H9 (cell line): ENCODE data around the gene ZFP91. TPM values are rescaled to one million over a fixed set of nuclear protein-coding genes. Genes with fewer than 3 reads are reported as not detected.

Source experiments
- DNase-seq: peaks from one replicate; pipeline ENCODE4 v3.0.0-alpha.2; 2017
- H2AFZ ChIP-seq: one replicate; pipeline ENCODE4 v1.6.1; 2013; ENCODE audit warnings: mild to moderate bottlenecking, low read length, control low read depth, moderate library complexity
- H2AK5ac ChIP-seq: 2 replicates; pipeline ENCODE4 v1.6.1; 2013; ENCODE audit warnings: low read length, control low read depth, mixed read lengths; ENCODE audit not compliant: insufficient read length
- H2BK120ac ChIP-seq: one replicate; pipeline ENCODE4 v1.6.1; 2013; ENCODE audit warnings: low read depth, mild to moderate bottlenecking, low read length, control low read depth, inconsistent platforms; ENCODE audit not compliant: poor library complexity, severe bottlenecking
- H2BK12ac ChIP-seq: 2 replicates; pipeline ENCODE4 v1.6.1; 2013; ENCODE audit warnings: low read length, control low read depth, mixed read lengths, low read depth; ENCODE audit not compliant: insufficient read length
- H2BK15ac ChIP-seq: 2 replicates; pipeline ENCODE4 v1.6.1; 2013; ENCODE audit warnings: low read depth, low read length, control low read depth
- H2BK20ac ChIP-seq: one replicate; pipeline ENCODE4 v1.6.1; 2013; ENCODE audit warnings: low read depth, mild to moderate bottlenecking, low read length, control low read depth, inconsistent platforms; ENCODE audit not compliant: poor library complexity, severe bottlenecking
- H2BK5ac ChIP-seq: 2 replicates; pipeline ENCODE4 v1.6.1; 2013; ENCODE audit warnings: low read length, control low read depth, mixed read lengths; ENCODE audit not compliant: insufficient read length
- H3K14ac ChIP-seq: 2 replicates; pipeline ENCODE4 v1.6.1; 2013; ENCODE audit warnings: low read length, control low read depth; ENCODE audit not compliant: insufficient read depth
- H3K18ac ChIP-seq: 2 replicates; pipeline ENCODE4 v1.6.1; 2013; ENCODE audit warnings: low read depth, mild to moderate bottlenecking, mixed read lengths, low read length, control low read depth; ENCODE audit not compliant: insufficient read length
- H3K23ac ChIP-seq: 2 replicates; pipeline ENCODE4 v1.6.1; 2013; ENCODE audit warnings: low read length, control low read depth, mixed read lengths, low read depth; ENCODE audit not compliant: insufficient read length
- H3K23me2 ChIP-seq: 2 replicates; pipeline ENCODE4 v1.6.1; 2013; ENCODE audit warnings: low read depth, mild to moderate bottlenecking, mixed read lengths, low read length, control low read depth; ENCODE audit not compliant: insufficient read length, poor library complexity, severe bottlenecking
- H3K27ac ChIP-seq: 2 replicates; pipeline ENCODE4 v1.5.1; 2013; ENCODE audit warnings: low read length, control low read depth, mixed read lengths, low read depth; ENCODE audit not compliant: insufficient read length
- H3K27me3 ChIP-seq: 2 replicates; pipeline ENCODE4 v1.6.1; 2013; ENCODE audit warnings: low read length, control low read depth, inconsistent platforms; ENCODE audit not compliant: insufficient read depth
- H3K4ac ChIP-seq: 2 replicates; pipeline ENCODE4 v1.6.1; 2013; ENCODE audit warnings: low read depth, mild to moderate bottlenecking, control low read depth, inconsistent platforms, low read length, moderate library complexity
- H3K4me1 ChIP-seq: 2 replicates; pipeline ENCODE4 v1.6.1; 2013; ENCODE audit warnings: low read length, control low read depth, inconsistent platforms; ENCODE audit not compliant: insufficient read depth
- H3K4me2 ChIP-seq: 2 replicates; pipeline ENCODE4 v1.6.1; 2013; ENCODE audit warnings: low read length, control low read depth, mixed read lengths; ENCODE audit not compliant: insufficient read length, insufficient read depth
- H3K56ac ChIP-seq: 2 replicates; pipeline ENCODE4 v1.6.1; 2013; ENCODE audit warnings: low read depth, mild to moderate bottlenecking, mixed read lengths, low read length, control low read depth; ENCODE audit not compliant: insufficient read length
- H3K79me1 ChIP-seq: 2 replicates; pipeline ENCODE4 v1.6.1; 2013; ENCODE audit warnings: low read depth, mild to moderate bottlenecking, moderate library complexity, low read length, control low read depth, inconsistent platforms; ENCODE audit not compliant: insufficient read depth, poor library complexity, severe bottlenecking
- H3K79me2 ChIP-seq: 2 replicates; pipeline ENCODE4 v1.6.1; 2013; ENCODE audit warnings: low read length, control low read depth, inconsistent platforms; ENCODE audit not compliant: insufficient read depth
- H3K9ac ChIP-seq: 2 replicates; pipeline ENCODE4 v1.6.1; 2013; ENCODE audit warnings: low read length, control low read depth, mixed read lengths; ENCODE audit not compliant: insufficient read length; ENCODE audit errors: extremely low read depth
- H3K9me3 ChIP-seq: one replicate; pipeline ENCODE4 v1.6.1; 2013; ENCODE audit warnings: low read depth, low read length, inconsistent platforms; ENCODE audit not compliant: control insufficient read depth
- H3T11ph ChIP-seq: one replicate; pipeline ENCODE4 v1.6.1; 2013; ENCODE audit warnings: mild to moderate bottlenecking, low read length, control low read depth, inconsistent platforms
- H4K20me1 ChIP-seq: one replicate; pipeline ENCODE4 v1.6.1; 2013; ENCODE audit not compliant: control insufficient read depth, insufficient read length, insufficient read depth
- H4K5ac ChIP-seq: 2 replicates; pipeline ENCODE4 v1.6.1; 2013; ENCODE audit warnings: low read depth, mild to moderate bottlenecking, mixed read lengths, low read length, control low read depth; ENCODE audit not compliant: insufficient read length
- H4K8ac ChIP-seq: replicated peaks from 2 replicates; pipeline ENCODE4 v1.6.1; 2013; ENCODE audit warnings: low read length, control low read depth, mixed read lengths, low read depth; ENCODE audit not compliant: insufficient read length
- H4K91ac ChIP-seq: 2 replicates; pipeline ENCODE4 v1.6.1; 2013; ENCODE audit warnings: low read depth, mild to moderate bottlenecking, moderate library complexity, mixed read lengths, low read length, control low read depth; ENCODE audit not compliant: insufficient read length
- H3K27ac Mint-ChIP-seq, 3 experiments: 2 replicates in 2 of 3; 3 replicates in 1 of 3; pipeline ENCODE4 v1.8.0; 2020 to 2021; ENCODE audit warnings: mixed read lengths in 3 of 3, mild to moderate bottlenecking in 1 of 3, moderate library complexity in 1 of 3
- H3K27me3 Mint-ChIP-seq: 2 replicates; pipeline ENCODE4 v1.8.0; 2021; ENCODE audit warnings: low read depth, mild to moderate bottlenecking, moderate library complexity, mixed read lengths
- H3K36me3 Mint-ChIP-seq, 3 experiments: 2 replicates in 2 of 3; 3 replicates in 1 of 3; pipeline ENCODE4 v1.8.0; 2020 to 2021; ENCODE audit warnings: low read depth in 3 of 3, mixed read lengths in 3 of 3; ENCODE audit not compliant: insufficient read depth in 1 of 3
- H3K4me1 Mint-ChIP-seq, 2 experiments: 2 replicates each; pipeline ENCODE4 v1.8.0; 2020; ENCODE audit warnings: mixed read lengths in 2 of 2
- H3K4me3 Mint-ChIP-seq, 2 experiments: 2 replicates in 1 of 2; 3 replicates in 1 of 2; pipeline ENCODE4 v1.8.0; 2020 to 2021; ENCODE audit warnings: mild to moderate bottlenecking in 2 of 2, mixed read lengths in 2 of 2, moderate library complexity in 1 of 2
- H3K9me3 Mint-ChIP-seq, 2 experiments: 2 replicates in 1 of 2; 3 replicates in 1 of 2; pipeline ENCODE4 v1.8.0; 2020; ENCODE audit warnings: mild to moderate bottlenecking in 2 of 2, mixed read lengths in 2 of 2, moderate library complexity in 1 of 2
- CTCF ChIP-seq: fragments of 200-600 bp; sonication (generic); conservative IDR thresholded peaks from 3 replicates; pipeline ENCODE4 v1.8.0; 2021; ENCODE audit warnings: antibody characterized with exemption, mild to moderate bottlenecking
- WGBS: extraction: QIAGEN DNeasy Blood & Tissue Kit; methylation state at CpG from one replicate; pipeline ENCODE4 v1.1.7; 2013; ENCODE audit warnings: missing lambda C conversion rate, low lambda C conversion rate, mixed read lengths; ENCODE audit not compliant: insufficient read length; ENCODE audit errors: extremely low coverage; 5-methylcytosine and 5-hydroxymethylcytosine counted together
- total RNA-seq: library from RNA; stranded (reverse); gene quantifications from 2 replicates; pipeline ENCODE4 v1.2.1, GENCODE V29; 2021

ZFP91 gene
- total RNA-seq, 1 experiment from 2014 or later = 32.9 TPM

GRCh38 chr11:58616594-58616993 is 37.7 kb downstream of the ZFP91 start:
- H3K79me2 ChIP-seq = no peaks in the 10 kb centered on the region
- no peak overlapping the region for H2BK120ac ChIP-seq
- no peaks in the 10 kb centered on the region for H3K79me1 ChIP-seq
- no peak overlapping the region for H3K4ac ChIP-seq
- no peak overlapping the region for H3K18ac ChIP-seq
- H3K23me2 ChIP-seq = no peaks in the 10 kb centered on the region
- H3K36me3 Mint-ChIP-seq = peaks cover 52 to 83% (median 80%) of the 10 kb centered on the region in 3 experiments; a peak in 6 of 7 replicates
- H3K4me1 ChIP-seq = no peaks in the 10 kb centered on the region
- no peaks in the 10 kb centered on the region for H3K27me3 Mint-ChIP-seq
- no peak for TF ChIP-seq CTCF
- H3K4me2 ChIP-seq = no peak overlapping the region
- H2BK20ac ChIP-seq = no peak overlapping the region
- H3K4me3 Mint-ChIP-seq = no peak overlapping the region
- H3K27ac ChIP-seq = no peak overlapping the region
- H3T11ph ChIP-seq = no peak overlapping the region
- DNase-seq = no peak
- no peaks in the 10 kb centered on the region for H4K20me1 ChIP-seq
- H2BK15ac ChIP-seq = no peak overlapping the region
- no peak overlapping the region for H3K9ac ChIP-seq
- no peaks in the 10 kb centered on the region for H3K4me1 Mint-ChIP-seq
- no peak overlapping the region for H3K27ac Mint-ChIP-seq
- H3K14ac ChIP-seq = no peak overlapping the region
- no peak overlapping the region for H4K8ac ChIP-seq
- H2BK5ac ChIP-seq = no peak overlapping the region
- no CpG with 5 or more reads among the region's 4 CpGs for WGBS
- no peaks in the 10 kb centered on the region for H3K9me3 ChIP-seq
- no peak overlapping the region for H4K5ac ChIP-seq
- no peaks in the 10 kb centered on the region; the same call in 1 of the 2 replicates for H3K27me3 ChIP-seq
- H3K23ac ChIP-seq = no peak overlapping the region
- H3K56ac ChIP-seq = no peak overlapping the region
- no peaks in the 10 kb centered on the region; a peak in 1 of 5 replicates for H3K9me3 Mint-ChIP-seq
- no peak overlapping the region for H4K91ac ChIP-seq
- H2BK12ac ChIP-seq = no peak overlapping the region
- H2AK5ac ChIP-seq = no peak overlapping the region
- no peak overlapping the region for H2AFZ ChIP-seq
